KOPT-K1 (cell line): ENCODE results near the gene ABHD14A.

Experiments
- H3K27ac ChIP-seq: fragments of 200-600 bp; sonication (generic); 2 replicates; pipeline ENCODE4 v1.5.1; 2016; ENCODE audit warnings: antibody characterized with exemption, mild to moderate bottlenecking, low read depth, low read length; ENCODE audit not compliant: poor library complexity, severe bottlenecking
- H3K36me3 ChIP-seq: fragments of 200-600 bp; sonication (generic); 2 replicates; pipeline ENCODE4 v1.5.1; 2017; ENCODE audit warnings: antibody characterized with exemption, mild to moderate bottlenecking, low read length, moderate library complexity; ENCODE audit not compliant: insufficient read depth
- H3K9me3 ChIP-seq: fragments of 200-600 bp; sonication (generic); 2 replicates; pipeline ENCODE4 v1.5.1; 2017; ENCODE audit warnings: antibody characterized with exemption, low read length, mild to moderate bottlenecking; ENCODE audit not compliant: insufficient read depth, poor library complexity, severe bottlenecking

Gene ABHD14A

DNA sequence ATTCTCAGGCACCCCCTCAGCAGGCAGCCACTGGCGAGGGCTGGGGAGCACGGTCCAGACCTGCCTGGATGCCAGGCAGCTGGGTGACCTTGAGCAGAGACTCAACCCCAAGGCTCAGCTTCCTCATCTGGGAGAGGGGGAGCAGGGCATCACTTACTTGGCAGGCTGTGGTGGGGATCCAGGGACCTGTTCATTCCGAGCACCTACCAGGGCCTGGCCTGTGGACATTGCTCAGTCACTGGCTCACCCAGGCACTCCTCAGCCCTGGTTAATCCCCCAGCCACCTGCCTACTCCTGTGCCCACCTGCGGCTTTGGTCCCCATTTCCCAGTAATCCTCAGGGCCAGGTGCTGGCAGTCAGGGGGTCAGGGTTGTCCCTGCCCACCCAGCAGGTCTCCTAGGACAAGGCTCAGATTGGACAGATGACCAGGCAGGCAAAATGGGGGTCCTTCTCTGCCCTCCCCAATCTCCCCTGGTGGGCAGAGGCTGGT lies 30.1 kb downstream of the ABHD14A start:
- H3K36me3 ChIP-seq, result no peaks in the 10 kb centered on the region
- H3K9me3 ChIP-seq, result no peaks in the 10 kb centered on the region
- H3K27ac ChIP-seq, result peak overlapping the region; percentile 9

DNA sequence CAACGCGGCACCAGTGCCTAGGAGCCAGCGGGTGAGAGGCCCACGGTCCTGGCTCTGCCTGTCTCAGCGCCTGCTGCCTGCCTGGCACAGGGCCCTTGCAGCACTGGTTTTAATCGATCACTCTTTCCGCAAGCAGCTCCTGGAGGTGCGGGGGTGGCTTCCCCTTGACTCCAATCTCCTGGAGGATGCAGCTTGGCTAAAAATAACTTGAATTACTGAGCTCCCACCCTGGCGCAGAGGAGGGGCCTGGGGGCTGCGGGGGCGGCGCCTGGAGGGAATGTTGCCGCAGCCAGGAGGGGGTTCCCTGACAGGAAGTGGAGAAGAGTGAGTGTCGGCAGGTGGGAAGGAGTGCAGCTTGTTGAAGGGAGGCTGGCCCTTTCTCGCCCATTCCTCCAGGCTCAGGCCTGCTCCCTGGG lies 30.7 kb downstream of the ABHD14A start:
- Histone ChIP-seq H3K27ac (peak overlapping the region; percentile 48), H3K9me3 (no peaks in the 10 kb centered on the region), H3K36me3 (no peaks in the 10 kb centered on the region)

DNA sequence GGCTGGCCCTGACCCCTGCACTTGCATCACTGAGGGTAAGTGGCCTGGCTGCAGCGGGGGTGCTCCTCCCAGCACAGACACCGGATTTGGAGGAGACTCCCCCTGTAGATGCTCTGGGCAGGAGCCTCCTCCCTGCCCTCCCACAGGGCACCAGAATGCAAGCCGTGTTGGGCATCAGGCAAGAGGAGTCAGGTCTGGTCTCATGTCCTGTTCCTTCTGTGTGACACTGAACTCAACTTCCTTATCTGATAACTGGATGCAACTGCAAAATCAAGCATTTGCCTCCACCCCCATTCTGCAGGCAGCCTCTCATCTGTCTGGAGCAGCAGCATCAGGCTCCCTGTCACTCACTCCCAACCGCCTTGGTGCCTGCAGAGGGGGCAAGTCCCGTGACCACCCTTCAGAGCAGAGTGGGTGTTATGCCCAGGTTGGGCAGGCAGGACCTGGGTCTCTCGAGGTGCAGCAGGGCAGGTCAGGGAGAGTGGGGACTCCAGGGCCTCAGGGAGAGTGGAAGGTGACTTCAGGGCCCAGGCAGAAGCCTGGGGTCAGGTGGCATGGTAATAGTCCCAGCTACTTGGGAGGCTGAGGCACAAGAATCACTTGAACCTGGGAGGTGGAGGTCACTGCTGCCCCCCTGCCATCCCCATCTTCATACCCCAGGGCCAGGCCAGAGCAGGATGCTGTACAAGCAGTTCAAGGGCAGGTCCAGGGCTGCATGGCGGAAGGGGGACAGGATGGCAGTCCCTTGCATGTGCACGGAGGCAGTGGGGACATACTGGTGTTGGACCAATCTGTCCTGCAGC lies 31.4 kb downstream of the ABHD14A start:
- H3K27ac ChIP-seq, result peak overlapping the region; percentile 48
- no peaks in the 10 kb centered on the region for H3K36me3 ChIP-seq

DNA sequence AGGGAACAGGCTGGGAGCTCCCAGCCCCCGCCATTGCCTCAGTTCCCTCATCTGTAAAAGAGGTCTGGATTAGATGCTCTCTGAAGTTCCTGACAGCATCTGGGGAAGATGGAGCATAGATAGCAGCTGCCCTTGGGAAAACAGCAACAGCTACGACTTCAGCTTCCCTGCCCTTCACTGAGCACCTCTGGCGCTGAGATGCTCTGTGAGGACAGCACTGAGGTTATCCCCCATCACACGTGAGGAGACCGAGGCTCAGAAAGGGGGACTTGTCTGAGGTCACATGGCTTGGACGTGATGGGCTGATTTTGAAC lies 31.9 kb downstream of the ABHD14A start:
- Histone ChIP-seq H3K36me3 (no peaks in the 10 kb centered on the region), H3K27ac (no peak overlapping the region), H3K9me3 (no peaks in the 10 kb centered on the region)

More for the DNA sequence above, 31.4 kb downstream of the ABHD14A start:
- H3K9me3 ChIP-seq, result no peaks in the 10 kb centered on the region

DNA sequence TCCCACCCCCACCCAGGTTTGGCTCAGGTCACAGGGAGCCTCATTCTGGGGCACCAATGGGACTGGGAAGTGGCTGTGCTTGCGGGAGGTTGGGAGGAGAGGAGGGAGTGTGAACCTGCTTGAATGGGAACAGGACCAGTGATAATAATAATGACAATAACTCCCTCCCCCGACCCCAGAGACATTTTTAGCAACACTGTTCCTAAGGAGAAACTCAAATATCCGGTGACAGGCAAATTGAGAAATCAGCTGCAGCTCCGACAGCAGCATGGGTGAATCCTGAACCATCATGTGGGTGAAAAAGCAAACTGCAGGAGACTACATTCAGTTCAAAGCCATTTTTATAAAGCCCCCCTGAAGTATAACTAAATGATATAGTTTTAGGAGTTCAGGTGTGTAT lies 32.4 kb downstream of the ABHD14A start:
- no peak overlapping the region for H3K27ac ChIP-seq
- no peaks in the 10 kb centered on the region for H3K36me3 ChIP-seq
- H3K9me3 ChIP-seq, result no peaks in the 10 kb centered on the region

DNA sequence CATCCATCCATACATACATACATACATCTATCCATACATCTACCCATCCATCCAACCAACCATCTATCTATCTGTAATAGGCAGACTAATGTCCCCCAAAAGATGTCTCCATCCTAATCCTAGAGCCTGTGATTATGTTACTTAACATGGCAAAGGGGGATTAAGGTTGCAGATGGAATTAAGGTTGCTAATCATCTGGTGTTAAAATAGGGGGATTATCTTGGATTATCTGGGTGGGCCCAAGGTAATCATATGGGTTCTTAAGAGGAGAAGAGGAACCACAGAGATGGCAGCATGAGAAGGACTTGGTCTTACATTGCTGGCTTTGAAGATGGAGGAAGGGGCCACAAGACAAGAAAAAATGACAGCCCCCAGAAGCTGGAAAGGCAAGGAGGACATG lies 35.6 kb downstream of the ABHD14A start:
- H3K9me3 ChIP-seq, result no peaks in the 10 kb centered on the region
- H3K27ac ChIP-seq, result no peak overlapping the region
- no peaks in the 10 kb centered on the region for H3K36me3 ChIP-seq

DNA sequence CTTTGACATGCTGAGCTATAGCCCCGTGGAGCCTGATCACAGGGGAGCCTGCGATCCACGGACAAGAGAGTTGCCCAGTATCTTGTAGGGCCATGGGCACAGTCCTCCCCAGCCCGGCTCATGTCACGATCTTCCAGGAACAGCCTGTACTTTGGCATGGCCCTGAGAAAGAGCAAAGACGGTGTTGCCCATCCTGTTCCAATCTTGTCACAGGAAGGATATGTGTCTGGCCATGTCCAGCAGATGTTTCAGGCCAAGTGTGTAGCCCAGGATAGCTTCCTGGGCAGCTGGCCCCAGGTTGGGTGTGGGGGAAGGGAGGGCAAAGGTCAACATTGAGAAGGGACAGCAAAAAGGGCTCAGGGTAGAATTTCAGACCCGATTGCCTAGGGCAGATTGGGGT lies 37.8 kb downstream of the ABHD14A start:
- Histone ChIP-seq H3K36me3 (no peaks in the 10 kb centered on the region), H3K9me3 (no peaks in the 10 kb centered on the region), H3K27ac (no peak overlapping the region)

DNA sequence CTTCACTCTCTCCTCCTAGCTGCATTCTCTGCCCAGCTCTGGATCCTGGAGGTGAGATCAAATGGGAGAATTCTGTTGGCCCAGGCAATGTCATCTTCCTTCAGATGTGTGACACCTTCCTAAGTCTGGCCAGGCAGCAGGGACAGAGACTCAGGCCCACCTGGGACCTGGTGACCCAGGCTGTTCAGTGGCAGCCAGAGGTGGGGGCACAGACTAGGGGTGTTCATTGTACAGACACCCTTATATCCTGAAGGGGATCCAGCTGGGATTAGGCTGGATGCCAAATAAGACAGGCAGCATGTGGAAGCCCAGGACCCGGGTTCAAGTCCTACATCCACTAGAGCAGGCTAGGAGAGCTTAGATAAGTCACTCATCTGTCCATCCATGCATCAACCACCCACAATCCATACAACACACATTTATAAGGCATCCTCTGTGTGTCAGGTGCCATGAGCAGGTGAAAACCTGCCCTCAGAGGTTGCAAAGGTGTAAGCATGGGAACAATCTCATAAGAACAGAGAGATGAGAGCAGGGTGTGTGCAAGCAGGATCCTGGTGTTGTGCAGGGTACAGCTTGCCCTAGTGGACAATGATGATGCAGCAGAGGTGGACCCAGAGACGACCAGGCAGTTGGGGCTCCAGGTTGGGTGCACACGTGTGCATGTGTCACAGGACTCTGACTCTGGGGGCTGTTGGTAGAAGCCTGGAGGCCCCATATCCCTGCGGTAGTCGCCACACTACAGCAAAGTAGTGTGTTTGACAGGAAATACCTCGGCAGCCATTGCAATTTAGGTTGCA lies 39.1 kb downstream of the ABHD14A start:
- Histone ChIP-seq H3K36me3 (no peaks in the 10 kb centered on the region), H3K27ac (no peak overlapping the region), H3K9me3 (no peaks in the 10 kb centered on the region)

DNA sequence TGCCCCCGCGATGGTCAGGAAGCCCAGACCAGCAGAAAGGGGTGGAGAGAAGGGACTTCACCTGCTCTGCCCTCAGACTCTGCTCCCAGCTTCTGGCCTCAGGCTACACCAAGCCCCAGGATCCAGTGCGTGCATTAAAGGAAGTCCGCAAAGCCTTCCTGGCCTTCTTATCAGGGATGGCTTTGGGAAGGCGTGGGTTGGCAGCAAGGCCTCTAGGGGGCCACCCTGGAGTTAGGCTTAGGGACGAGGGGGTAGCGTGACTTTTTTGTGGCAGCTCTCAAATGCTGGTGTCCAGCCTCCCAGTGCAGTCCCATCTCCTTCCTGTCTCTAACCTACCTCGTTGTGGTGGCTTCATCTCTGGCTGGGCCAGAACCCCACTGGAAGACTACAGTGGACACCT lies 39.7 kb downstream of the ABHD14A start:
- no peaks in the 10 kb centered on the region for H3K36me3 ChIP-seq
- H3K27ac ChIP-seq, result no peak overlapping the region
- H3K9me3 ChIP-seq, result no peaks in the 10 kb centered on the region

DNA sequence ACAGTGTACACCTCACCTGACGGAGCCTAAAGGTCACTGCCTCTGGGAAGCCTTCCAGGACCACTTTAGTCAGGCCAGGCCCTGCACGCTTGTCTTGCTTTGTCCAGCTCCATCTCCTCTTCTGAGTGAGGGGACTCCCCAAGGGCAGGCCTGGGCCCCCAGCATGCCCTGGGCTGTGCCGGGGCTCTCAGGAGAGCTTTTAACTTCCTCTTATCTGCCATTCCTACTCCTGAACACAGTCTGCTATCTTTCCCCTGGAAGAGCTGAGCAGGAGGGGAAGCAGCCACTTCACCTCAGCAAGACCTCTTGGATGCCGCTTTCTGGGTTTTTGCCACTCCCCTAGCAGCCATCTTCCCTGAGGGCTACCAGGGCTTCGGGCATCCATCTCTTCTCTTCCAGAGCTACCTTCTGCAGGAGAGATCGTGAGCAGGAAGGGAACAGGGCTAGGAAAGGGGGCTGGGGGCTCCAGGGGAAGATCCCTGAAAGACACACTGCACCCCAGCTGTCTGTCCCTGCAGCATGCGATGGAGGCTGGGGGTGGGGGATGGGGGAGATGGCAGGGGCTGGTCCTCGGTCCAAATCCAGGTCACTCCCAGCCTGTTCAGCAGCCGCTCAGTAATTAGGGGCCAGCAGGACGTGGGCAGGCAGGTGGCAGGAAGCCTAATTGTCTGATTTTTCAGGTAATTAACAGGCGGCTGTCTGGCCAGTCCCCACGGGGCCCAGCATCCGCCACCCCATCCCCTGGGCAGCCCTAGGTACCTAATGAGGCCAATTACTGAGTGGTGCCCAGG lies 40.8 kb downstream of the ABHD14A start:
- Histone ChIP-seq H3K36me3 (no peaks in the 10 kb centered on the region), H3K27ac (no peak overlapping the region), H3K9me3 (no peaks in the 10 kb centered on the region)

DNA sequence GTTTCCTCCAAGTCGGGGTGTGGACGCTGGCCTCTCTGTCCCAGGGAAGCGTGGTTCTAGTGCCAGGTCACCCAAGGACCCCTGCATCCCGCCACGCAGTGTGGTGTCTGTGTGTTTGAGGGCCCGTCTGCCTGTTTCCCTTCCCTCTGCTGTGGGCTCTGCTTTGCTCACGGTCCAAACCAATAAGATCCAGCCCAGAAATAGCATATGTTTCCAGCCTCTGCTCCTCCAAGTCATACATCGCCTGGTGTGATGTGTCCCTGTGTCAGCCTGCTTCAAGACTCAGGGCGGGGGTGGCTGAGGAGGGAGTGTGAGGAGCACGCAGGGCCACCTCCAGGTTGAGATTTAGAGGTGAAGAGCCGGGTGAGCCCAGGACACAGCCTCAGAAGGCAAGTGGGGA lies 42.7 kb downstream of the ABHD14A start:
- Histone ChIP-seq H3K9me3 (no peaks in the 10 kb centered on the region), H3K36me3 (no peaks in the 10 kb centered on the region), H3K27ac (no peak overlapping the region)

DNA sequence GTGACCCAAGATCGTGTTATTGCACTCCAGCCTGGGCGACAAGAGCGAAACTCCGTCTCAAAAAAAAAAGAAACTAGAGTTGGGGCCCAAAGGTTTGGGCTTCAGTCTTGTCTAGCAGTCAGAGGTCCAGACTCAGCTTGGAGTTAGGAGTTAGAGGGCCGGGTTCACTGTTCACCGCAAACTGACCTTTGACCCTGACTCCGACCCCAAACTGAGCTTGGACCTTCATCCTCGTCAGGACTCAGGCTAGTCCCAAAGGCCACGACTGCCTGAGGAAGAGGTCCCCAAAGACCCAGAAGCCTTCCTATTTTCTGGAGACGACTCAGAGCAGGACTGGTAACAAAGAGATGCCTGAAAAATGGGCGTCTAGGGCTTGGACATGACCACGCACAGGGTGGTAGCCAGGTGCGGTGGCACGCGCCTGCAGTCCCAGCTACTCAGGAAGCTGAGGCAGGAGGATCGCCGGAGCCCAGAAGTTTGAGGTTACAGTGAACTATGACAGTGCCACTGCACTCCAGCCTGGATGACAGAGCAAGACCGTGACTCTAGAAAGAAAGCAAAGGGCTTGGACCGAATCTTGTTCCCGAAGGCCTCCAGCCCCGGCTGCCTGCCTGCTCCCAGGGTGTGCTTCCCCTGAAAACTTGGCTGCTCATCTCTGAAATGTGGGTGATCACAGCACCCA lies 43.6 kb downstream of the ABHD14A start:
- no peak overlapping the region for H3K27ac ChIP-seq

DNA sequence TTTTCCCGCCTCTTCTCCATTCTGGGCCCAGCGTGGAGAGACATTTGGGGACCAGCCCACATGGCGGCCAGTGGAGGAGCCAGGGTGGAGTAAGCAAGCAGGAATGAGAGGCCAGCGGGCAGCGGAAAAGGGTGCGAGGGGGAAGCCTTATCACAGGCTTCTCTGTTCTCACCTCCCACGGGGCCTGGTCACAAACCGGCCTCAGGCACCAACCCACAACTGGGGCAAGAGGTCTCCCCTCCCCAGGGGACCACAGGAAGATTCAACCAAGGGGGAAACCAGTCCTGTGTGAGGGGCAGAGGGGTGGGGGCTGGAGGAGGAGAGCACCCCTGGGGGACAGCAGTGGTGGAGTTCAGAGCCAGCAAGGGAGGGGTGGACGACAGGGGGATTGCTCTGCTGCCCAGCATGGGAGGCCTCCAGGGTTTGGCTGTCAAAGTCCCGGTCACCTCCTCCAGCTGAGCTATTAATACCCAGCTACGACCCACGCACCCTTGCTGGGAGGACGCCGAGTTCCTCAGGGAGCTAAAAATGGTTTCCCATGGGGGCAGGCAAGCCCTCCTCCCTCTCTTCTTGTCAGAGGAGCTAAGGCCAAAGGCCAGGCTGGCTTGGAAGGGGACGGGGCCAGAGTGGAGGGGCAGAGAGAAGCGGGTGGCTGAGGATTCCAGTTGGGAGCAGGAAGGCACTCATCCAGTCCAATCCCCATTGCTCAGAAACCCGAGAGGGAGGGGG lies 44.7 kb downstream of the ABHD14A start:
- H3K36me3 ChIP-seq, result no peaks in the 10 kb centered on the region
- no peaks in the 10 kb centered on the region for H3K9me3 ChIP-seq
- H3K27ac ChIP-seq, result no peak overlapping the region

More for the DNA sequence above, 43.6 kb downstream of the ABHD14A start:
- no peaks in the 10 kb centered on the region for H3K36me3 ChIP-seq
- no peaks in the 10 kb centered on the region for H3K9me3 ChIP-seq

DNA sequence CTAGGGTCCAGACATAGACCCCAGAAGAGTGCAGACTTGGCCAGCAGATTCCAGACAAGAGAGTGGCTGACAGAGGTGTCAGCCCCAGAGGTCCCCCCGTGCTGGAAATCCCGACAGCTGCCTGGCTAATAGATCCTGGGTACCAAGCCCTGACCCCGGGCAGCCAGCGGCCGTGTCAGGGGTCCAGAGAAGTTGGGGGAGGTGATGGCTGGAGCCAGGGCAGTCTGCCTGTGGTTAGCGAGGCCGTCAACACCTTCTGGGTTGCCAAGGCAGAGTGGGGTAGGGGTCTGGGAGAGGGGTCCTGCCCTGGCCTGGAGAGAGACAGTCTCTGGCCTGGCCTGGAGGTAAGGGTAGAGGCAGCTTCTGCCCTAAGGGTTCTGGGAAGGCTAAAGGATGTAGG lies 45.9 kb downstream of the ABHD14A start:
- H3K27ac ChIP-seq, result no peak overlapping the region
- H3K9me3 ChIP-seq, result no peaks in the 10 kb centered on the region
- no peaks in the 10 kb centered on the region for H3K36me3 ChIP-seq
